ENCODE results near the gene GABRR1.

DNA sequence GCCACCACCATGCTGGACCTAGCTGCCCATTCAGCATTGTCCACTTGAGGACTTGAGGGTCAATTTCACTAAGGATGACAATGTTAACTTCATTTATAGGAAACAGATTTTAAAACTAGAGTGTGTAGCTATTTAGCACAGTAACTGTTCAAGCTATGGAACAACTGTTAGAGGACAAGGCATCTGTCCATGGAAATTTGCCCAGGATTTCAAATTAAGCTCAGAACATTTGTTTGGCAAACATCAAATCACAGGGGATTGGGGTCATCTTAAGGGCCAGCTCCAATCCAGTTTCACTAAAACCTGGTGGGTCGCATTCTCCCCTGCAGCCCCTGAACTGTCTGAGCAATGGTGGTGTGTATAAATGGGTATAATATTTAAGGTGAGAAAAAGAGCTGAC is 36.2 kb downstream of the GABRR1 start:
- TF ChIP-seq, protein P1, sequence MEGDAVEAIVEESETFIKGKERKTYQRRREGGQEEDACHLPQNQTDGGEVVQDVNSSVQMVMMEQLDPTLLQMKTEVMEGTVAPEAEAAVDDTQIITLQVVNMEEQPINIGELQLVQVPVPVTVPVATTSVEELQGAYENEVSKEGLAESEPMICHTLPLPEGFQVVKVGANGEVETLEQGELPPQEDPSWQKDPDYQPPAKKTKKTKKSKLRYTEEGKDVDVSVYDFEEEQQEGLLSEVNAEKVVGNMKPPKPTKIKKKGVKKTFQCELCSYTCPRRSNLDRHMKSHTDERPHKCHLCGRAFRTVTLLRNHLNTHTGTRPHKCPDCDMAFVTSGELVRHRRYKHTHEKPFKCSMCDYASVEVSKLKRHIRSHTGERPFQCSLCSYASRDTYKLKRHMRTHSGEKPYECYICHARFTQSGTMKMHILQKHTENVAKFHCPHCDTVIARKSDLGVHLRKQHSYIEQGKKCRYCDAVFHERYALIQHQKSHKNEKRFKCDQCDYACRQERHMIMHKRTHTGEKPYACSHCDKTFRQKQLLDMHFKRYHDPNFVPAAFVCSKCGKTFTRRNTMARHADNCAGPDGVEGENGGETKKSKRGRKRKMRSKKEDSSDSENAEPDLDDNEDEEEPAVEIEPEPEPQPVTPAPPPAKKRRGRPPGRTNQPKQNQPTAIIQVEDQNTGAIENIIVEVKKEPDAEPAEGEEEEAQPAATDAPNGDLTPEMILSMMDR (IDR thresholded peaks at IDR 0.05), result no peak
- no peak for TF ChIP-seq POLR2AphosphoS5 (IDR thresholded peaks at IDR 0.05; ENCODE audit: insufficient read depth in 1 of 2, low read depth in 1 of 2)

All from vagina (tissue), 2 donors.